ENCODE results near the gene DCLK1.

Gene DCLK1

GRCh38 chr13:36131931-36132297 lies 732 bp upstream of the DCLK1 start:
- TF ChIP-seq, protein P1, sequence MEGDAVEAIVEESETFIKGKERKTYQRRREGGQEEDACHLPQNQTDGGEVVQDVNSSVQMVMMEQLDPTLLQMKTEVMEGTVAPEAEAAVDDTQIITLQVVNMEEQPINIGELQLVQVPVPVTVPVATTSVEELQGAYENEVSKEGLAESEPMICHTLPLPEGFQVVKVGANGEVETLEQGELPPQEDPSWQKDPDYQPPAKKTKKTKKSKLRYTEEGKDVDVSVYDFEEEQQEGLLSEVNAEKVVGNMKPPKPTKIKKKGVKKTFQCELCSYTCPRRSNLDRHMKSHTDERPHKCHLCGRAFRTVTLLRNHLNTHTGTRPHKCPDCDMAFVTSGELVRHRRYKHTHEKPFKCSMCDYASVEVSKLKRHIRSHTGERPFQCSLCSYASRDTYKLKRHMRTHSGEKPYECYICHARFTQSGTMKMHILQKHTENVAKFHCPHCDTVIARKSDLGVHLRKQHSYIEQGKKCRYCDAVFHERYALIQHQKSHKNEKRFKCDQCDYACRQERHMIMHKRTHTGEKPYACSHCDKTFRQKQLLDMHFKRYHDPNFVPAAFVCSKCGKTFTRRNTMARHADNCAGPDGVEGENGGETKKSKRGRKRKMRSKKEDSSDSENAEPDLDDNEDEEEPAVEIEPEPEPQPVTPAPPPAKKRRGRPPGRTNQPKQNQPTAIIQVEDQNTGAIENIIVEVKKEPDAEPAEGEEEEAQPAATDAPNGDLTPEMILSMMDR (IDR thresholded peaks at IDR 0.05): no peak

- TF ChIP-seq, protein P1 (IDR thresholded peaks at IDR 0.05): no peak
These were observed 495 bp downstream of the DCLK1 start for GRCh38 chr13:36130552-36131221.

- TF ChIP-seq, protein P1 (IDR thresholded peaks at IDR 0.05): no peak
These were observed 1.0 kb downstream of the DCLK1 start for GRCh38 chr13:36130193-36130551.

- TF ChIP-seq, protein P1 (IDR thresholded peaks at IDR 0.05): no peak
These were observed 1.6 kb downstream of the DCLK1 start for GRCh38 chr13:36129539-36129938.

DNA sequence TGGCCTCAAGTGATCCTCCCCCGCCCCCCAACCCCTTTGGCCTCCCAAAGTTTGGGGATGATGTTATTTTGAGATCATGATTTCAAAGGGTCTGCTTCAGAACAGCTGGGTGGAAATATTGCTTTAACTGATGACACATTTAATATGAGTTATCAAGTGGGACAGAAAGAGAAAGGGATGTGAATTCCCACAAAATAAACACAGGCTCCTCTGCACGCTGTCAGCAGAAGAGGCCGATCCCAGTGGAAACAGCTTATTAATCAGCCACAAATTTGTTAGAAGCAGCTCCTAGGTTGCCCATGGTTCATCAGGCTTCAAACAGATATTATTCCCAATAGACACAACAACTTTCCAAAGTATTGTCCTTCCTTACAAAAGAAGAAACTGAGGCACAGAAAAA lies 4.7 kb downstream of the DCLK1 start:
- TF ChIP-seq, protein P1 (IDR thresholded peaks at IDR 0.05): no peak

DNA sequence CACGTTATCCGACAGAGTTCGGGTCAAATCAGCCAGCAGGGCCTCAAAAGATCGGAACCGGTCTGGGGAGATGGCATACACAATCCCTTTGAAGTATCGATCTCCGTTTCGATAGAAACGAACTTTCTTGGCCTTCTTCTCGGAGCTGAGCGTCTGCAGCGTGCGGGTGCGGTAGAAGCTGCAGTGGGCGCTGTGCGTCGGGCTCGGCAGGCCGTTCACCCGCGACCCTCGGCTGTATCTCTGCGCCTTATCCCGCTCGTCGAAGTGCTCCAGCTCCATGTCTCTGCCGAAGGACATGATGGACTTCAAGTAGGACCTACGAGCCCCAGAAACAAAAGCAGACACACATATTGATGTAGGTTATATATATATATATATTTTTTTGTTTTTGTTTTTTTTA lies 5.3 kb downstream of the DCLK1 start:
- TF ChIP-seq, protein P1 (IDR thresholded peaks at IDR 0.05): no peak

DNA sequence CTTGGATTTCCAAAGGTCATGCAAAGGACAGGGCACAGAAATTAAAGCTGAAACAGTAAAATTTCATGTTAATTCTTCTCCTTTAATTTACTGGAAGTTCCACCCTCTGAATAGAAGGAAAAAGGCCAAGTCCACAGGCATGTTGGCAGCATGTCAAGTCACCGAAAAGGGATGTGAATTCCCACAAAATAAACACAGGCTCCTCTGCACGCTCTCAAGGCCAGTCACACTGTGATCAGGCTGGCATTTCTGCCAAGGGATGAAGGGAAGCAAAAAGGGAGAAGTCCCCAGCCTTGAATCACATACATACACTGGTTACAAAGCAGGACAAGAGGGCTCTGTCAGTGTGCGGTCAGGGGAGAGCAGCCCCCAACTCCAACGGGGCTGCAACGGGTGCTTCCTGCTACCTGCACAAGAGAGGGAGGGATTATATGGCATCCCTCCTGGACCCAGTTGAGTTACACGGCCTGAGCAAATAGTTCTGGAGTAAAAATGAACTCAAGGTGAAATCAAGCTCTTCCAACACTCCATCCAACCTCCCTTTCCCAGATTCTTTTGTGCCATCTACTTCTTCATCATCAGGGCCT lies 6.9 kb downstream of the DCLK1 start:
- TF ChIP-seq, protein P1 (IDR thresholded peaks at IDR 0.05): no peak

DNA sequence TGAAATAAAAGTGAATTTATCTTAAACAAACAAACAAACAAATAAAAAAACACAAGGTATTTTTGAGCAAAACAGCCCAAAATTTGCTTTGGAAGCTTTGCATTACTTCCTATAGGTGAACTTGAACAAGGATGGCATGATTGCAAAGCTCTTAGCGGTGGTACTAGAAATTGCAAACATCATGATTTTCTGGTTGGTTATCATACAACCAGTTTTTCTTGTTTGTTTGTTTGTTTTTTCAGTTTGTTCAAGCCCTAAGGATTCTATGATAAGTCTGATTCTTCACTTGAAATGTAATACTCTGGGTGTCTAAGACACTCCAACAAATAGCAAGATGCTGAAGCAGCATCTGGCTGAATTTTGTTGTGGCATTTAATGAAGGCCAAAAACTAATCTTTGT lies 15.9 kb downstream of the DCLK1 start:
- TF ChIP-seq, protein P1 (IDR thresholded peaks at IDR 0.05): no peak
